ENCODE measurements around the gene LRRC71. TPM values are rescaled to one million over a fixed set of nuclear protein-coding genes. Genes with fewer than 3 reads are reported as not detected.

The LRRC71 gene
- total RNA-seq, 4 donors from 2014 or later = 0.60 to 0.78 (median 0.66) TPM; not detected in 1

GRCh38 chr1:156892190-156893047 is 28.0 kb upstream of the LRRC71 start:
- H3K9me3 ChIP-seq = no peaks in the 10 kb centered on the region
- peak overlapping the region; percentile 78 to 97 (median 86) for H3K27ac ChIP-seq
- H3K36me3 ChIP-seq = no peaks in the 10 kb centered on the region
- peaks cover 0 to 51% (median 16%) of the 10 kb centered on the region in 4 donors for H3K4me1 ChIP-seq
- H3K27me3 ChIP-seq = peaks cover 0 to 30% of the 10 kb centered on the region in 2 donors
- WGBS, 2 donors = 4% methylated on average over 47 to 48 of the region's 48 CpGs
- DNase-seq (ENCODE audit: low spot score in 2 of 2) = peak; percentile 87 to 90
- no peak for TF ChIP-seq POLR2A (IDR thresholded peaks at IDR 0.05)
- TF ChIP-seq, protein P1, sequence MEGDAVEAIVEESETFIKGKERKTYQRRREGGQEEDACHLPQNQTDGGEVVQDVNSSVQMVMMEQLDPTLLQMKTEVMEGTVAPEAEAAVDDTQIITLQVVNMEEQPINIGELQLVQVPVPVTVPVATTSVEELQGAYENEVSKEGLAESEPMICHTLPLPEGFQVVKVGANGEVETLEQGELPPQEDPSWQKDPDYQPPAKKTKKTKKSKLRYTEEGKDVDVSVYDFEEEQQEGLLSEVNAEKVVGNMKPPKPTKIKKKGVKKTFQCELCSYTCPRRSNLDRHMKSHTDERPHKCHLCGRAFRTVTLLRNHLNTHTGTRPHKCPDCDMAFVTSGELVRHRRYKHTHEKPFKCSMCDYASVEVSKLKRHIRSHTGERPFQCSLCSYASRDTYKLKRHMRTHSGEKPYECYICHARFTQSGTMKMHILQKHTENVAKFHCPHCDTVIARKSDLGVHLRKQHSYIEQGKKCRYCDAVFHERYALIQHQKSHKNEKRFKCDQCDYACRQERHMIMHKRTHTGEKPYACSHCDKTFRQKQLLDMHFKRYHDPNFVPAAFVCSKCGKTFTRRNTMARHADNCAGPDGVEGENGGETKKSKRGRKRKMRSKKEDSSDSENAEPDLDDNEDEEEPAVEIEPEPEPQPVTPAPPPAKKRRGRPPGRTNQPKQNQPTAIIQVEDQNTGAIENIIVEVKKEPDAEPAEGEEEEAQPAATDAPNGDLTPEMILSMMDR (IDR thresholded peaks at IDR 0.05) = peak; percentile 69 to 91 (median 84)
- peak overlapping the region; percentile 35 to 55 (median 42) for H3K4me3 ChIP-seq

GRCh38 chr1:156893048-156893953 is 27.1 kb upstream of the LRRC71 start, which contains the start of gene PEAR1:
Gene PEAR1, plus strand, starts transcription at chr1:156893718. Its CDS starts 10,209 bp downstream, at chr1:156903927.
- H3K4me3 ChIP-seq = peak within 1 kb of the TSS; percentile 35 to 55 (median 42)
- 8 to 13% methylated on average over 37 to 60 of the region's 60 CpGs for WGBS, 2 donors
- peak within 1 kb of the TSS; percentile 78 to 97 (median 86) for H3K27ac ChIP-seq
- H3K36me3 ChIP-seq = no peaks in the 10 kb centered on the region
- no peaks in the 10 kb centered on the region for H3K9me3 ChIP-seq
- DNase-seq (ENCODE audit: low spot score in 2 of 2) = peak in 1 of 2 donors; percentile 37
- peaks cover 0 to 60% (median 21%) of the 10 kb centered on the region in 4 donors for H3K4me1 ChIP-seq
- TF ChIP-seq, protein P1 (IDR thresholded peaks at IDR 0.05) = no peak
- peak in 1 of 2 donors; percentile 22 for TF ChIP-seq EP300 (IDR thresholded peaks at IDR 0.05)
- TF ChIP-seq POLR2A (IDR thresholded peaks at IDR 0.05) = peak in 1 of 2 donors; percentile 39
- H3K27me3 ChIP-seq = peaks cover 0 to 28% of the 10 kb centered on the region in 2 donors

GRCh38 chr1:156894001-156894400 is 26.4 kb upstream of the LRRC71 start:
- Histone ChIP-seq H3K4me3 (peak overlapping the region; percentile 35 to 55 (median 42)), H3K27me3 (peaks cover 0 to 25% of the 10 kb centered on the region in 2 donors), H3K36me3 (no peaks in the 10 kb centered on the region), H3K9me3 (no peaks in the 10 kb centered on the region), H3K27ac (peak overlapping the region; percentile 78 to 97 (median 86)), H3K4me1 (peaks cover 0 to 67% (median 25%) of the 10 kb centered on the region in 4 donors)
- 30 to 37% methylated on average over 5 of the region's 5 CpGs for WGBS, 2 donors
- DNase-seq (ENCODE audit: low spot score in 2 of 2) = no peak
- no peak for TF ChIP-seq POLR2A (IDR thresholded peaks at IDR 0.05)
- no peak for TF ChIP-seq EP300 (IDR thresholded peaks at IDR 0.05)
- TF ChIP-seq, protein P1 (IDR thresholded peaks at IDR 0.05) = no peak

DNA sequence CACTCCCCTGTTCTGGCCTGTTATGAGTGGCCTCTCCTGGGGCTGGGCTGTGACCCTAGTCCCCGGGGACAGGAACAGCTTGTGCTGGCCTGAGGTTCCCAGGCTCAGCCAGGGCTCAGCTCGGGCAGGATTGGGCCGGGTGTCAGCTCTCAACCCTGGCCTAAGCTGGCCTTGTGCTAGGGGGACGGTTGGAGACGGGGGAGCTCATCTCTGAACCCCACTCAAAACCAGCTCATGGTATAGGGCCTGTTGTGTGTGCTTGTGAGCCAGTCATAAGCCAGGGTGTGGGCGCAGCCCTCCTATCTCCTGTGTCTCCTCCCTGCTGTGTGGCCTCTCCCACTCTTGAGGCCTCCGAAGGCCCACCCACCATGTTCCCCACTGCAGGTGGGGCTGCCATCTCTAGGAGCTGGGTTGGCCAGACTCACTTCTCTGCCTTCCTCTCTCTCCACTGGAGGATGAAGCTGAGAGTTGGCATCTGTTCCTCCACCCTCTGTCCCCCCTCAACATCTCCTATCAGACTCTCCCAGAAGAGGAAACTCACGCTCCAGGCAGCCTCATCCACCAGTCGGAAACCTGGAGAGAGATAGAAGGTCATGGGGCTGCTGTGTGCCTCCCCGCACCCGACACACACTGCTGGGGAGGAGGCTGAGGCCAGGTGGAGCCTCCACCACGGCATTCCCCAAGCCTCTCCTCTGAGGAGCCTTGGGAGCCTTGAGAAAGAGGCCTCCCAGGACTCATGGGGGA is 25.5 kb upstream of the LRRC71 start:
- Histone ChIP-seq H3K27ac (peak overlapping the region; percentile 78 to 97 (median 86)), H3K36me3 (no peaks in the 10 kb centered on the region), H3K27me3 (peaks cover 0 to 21% of the 10 kb centered on the region in 2 donors), H3K4me3 (peak overlapping the region; percentile 35 to 55 (median 42)), H3K9me3 (no peaks in the 10 kb centered on the region), H3K4me1 (peaks cover 0 to 76% (median 33%) of the 10 kb centered on the region in 4 donors)
- peak; percentile 48 to 52 for DNase-seq (ENCODE audit: low spot score in 2 of 2)
- TF ChIP-seq POLR2A (IDR thresholded peaks at IDR 0.05) (peak in 1 of 2 donors; percentile 40), EP300 (IDR thresholded peaks at IDR 0.05) (peak in 1 of 2 donors; percentile 26)
- TF ChIP-seq, protein P1 (IDR thresholded peaks at IDR 0.05) = no peak
- WGBS, 2 donors = 39 to 43% methylated on average over 7 to 12 of the region's 12 CpGs
